Measurements from ENCODE around the gene HTD2. TPM values are rescaled to one million over a fixed set of nuclear protein-coding genes. Genes with fewer than 3 reads are reported as not detected.

The HTD2 gene
- total RNA-seq (10 to 100 TPM in 2 of 7 donors, 1 to 10 TPM in 5; 7.3 to 12.0 (median 9.1) TPM), polyA plus RNA-seq (10 to 100 TPM in 1 of 2 donors, 1 to 10 TPM in 1; 9.2 to 11.3 TPM)
- long read RNA-seq, donor 1, transcript HTD2-206 (5 exons, 1,378 nt): minor isoform, 19 of 83 reads
- long read RNA-seq, donor 1, transcript HTD2-201 (5 exons, 1,508 nt): major isoform, 61 of 83 reads
- long read RNA-seq, donor 1, partial matches to known transcripts: 1 of 83 reads
- long read RNA-seq, donor 1, other reads (novel, unspliced or antisense): 1 of 83 reads
- long read RNA-seq, donor 2, transcript HTD2-201 (5 exons, 1,508 nt): major isoform, 6 of 10 reads
- long read RNA-seq, donor 2, partial matches to known transcripts: 0 of 10 reads
- long read RNA-seq, donor 2, other reads (novel, unspliced or antisense): 0 of 10 reads
- long read RNA-seq, donor 3, transcript HTD2-201 (5 exons, 1,508 nt): major isoform, 15 of 20 reads
- long read RNA-seq, donor 3, partial matches to known transcripts: 1 of 20 reads
- long read RNA-seq, donor 3, other reads (novel, unspliced or antisense): 1 of 20 reads

DNA sequence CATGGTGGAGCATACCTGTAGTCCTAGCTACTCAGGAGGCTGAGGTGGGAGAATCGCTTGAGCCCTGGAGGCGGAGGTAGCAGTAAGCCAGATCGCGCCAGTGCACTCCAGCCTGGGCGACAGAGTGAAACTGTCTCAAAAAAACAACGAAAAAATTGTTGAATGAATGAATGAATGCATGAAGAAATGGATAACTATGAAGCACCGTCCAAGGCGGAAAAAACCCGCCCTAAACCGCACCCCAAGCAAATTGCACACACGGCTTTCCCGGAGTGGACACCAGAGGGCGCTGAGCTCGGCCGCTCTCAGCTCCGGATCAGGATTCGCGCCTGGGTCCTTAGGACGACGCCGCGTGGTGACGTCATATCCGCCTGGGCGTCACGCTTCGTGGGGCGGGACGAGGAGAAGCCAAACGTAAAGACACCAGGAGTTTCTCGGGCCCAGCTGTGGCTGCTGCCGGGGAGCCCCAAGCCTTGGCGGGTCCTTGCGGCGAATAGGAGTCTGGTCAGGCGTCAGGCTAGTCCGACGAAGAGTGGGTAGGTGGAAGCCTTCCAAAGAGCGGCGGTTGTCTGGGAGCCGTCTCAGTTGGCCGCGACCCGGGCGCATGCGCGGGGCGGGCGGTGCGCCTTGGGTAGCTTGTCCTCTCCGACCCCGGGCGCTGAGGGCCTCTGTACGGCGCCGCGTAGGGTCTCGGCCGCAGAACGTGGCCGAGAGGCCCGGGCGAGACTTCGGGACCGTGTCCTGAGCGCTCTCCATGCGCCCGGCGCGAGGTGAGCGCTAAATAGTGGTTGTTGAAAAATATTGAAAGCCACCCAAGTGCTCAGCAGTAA is at the start of gene HTD2, which contains the start of gene RPP14:
Gene HTD2 (plus strand): TSS at position 639 of the 830 bp plus-strand sequence. CDS start 11,094 bp downstream, outside the sequence.
Gene RPP14 (plus strand): TSS at position 364 of the 830 bp plus-strand sequence. CDS start 4,085 bp downstream, outside the sequence.
- Histone ChIP-seq H3K27ac (peak within 1 kb of the TSS; percentile 92 to 99), H3K4me3 (peak within 1 kb of the TSS; percentile 77), H3K27me3 (no peaks in the 10 kb centered on the region), H3K36me3 (no peaks in the 10 kb centered on the region), H3K4me1 (ENCODE audit: insufficient read depth) (peaks cover 10% of the 10 kb centered on the region), H3K9me3 (no peaks in the 10 kb centered on the region)
- 4 to 5% (median 4%) methylated on average over 71 of the region's 71 CpGs for WGBS, 3 donors
- intact Hi-C loops (cut with DNase I): loop anchor here in 3 of 4 donors (5.0 to 10.0 kb wide), 3 partner anchors 69 to 226 kb away; partner anchors contain the start of gene ABHD6 (in 2 of the 3)
- TF ChIP-seq, protein P1, sequence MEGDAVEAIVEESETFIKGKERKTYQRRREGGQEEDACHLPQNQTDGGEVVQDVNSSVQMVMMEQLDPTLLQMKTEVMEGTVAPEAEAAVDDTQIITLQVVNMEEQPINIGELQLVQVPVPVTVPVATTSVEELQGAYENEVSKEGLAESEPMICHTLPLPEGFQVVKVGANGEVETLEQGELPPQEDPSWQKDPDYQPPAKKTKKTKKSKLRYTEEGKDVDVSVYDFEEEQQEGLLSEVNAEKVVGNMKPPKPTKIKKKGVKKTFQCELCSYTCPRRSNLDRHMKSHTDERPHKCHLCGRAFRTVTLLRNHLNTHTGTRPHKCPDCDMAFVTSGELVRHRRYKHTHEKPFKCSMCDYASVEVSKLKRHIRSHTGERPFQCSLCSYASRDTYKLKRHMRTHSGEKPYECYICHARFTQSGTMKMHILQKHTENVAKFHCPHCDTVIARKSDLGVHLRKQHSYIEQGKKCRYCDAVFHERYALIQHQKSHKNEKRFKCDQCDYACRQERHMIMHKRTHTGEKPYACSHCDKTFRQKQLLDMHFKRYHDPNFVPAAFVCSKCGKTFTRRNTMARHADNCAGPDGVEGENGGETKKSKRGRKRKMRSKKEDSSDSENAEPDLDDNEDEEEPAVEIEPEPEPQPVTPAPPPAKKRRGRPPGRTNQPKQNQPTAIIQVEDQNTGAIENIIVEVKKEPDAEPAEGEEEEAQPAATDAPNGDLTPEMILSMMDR (IDR thresholded peaks at IDR 0.05): peak; percentile 92 to 98 (median 97)
- TF ChIP-seq POLR2A (IDR thresholded peaks at IDR 0.05) (peak; percentile 71), EP300 (IDR thresholded peaks at IDR 0.05) (no peak)
- peak; percentile 99 for DNase-seq

DNA sequence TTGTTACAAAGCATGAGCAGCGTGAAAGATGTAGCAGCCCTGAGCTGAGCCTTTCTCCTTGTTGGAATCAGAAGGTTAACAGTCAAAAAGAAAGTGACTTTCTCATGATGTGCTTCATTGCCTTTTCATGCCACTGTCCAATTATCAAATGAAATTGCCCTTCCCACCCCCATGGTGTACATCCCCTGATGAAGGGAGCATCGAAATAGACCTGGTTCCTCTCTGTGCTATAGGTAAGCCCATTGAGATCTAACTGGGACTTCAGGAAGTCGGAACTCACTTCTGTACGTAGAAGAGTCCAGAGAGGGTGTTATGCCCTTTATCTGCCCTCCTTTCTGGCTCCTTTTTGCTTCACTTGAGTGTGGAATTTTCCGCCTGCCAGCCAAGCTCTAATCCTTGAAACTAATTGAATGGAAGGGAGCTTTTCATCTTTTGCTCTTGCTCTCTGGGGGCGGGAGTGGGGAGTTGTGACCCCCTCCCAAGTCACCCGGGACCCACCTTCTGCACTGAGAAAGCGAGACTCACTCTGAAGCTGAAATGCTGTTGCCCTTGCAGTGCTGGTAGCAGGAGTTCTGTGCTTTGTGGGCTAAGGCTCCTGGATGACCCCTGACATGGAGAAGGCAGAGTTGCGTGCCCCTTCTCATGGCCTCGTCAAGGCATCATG is 47.8 kb upstream of the HTD2 start:
- no peak for DNase-seq
- Histone ChIP-seq H3K9me3 (no peaks in the 10 kb centered on the region), H3K4me1 (ENCODE audit: insufficient read depth) (no peaks in the 10 kb centered on the region), H3K4me3 (no peak overlapping the region), H3K27ac (no peak overlapping the region), H3K27me3 (no peaks in the 10 kb centered on the region), H3K36me3 (no peaks in the 10 kb centered on the region)
- 92 to 94% (median 93%) methylated on average over 10 of the region's 10 CpGs for WGBS, 3 donors
- TF ChIP-seq EP300 (IDR thresholded peaks at IDR 0.05): no peak
- TF ChIP-seq POLR2A (IDR thresholded peaks at IDR 0.05): no peak
- TF ChIP-seq, protein P1 (IDR thresholded peaks at IDR 0.05): no peak
- intact Hi-C loops (cut with DNase I): no loop called here

DNA sequence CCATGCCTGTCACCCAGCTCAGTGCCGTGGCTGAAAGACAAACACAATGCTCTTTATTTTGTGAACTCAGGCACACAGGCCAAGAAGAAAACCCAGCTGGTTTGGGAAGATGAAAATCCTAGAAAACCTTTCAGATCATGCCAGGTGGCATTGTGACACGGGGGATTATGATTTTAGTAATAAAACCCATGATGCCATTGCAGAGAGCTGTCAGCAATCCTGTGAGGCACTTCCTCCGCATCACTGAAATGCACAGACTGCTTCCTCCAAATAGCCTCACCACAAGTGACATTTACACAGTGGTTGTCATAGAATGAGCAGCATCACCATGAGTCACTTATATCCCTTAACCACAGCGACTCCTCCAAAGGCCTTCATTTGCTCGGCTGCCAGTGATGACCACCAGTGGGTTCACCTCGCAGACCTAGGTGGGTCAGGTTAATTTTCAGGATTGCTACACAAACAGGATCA is 46.0 kb upstream of the HTD2 start:
- WGBS, 3 donors: 91 to 94% (median 93%) methylated on average over 6 of the region's 6 CpGs
- H3K27me3 ChIP-seq: no peaks in the 10 kb centered on the region

More for the DNA sequence above, 46.0 kb upstream of the HTD2 start:
- intact Hi-C loops (cut with DNase I): no loop called here
- DNase-seq: no peak
- Histone ChIP-seq H3K4me1 (ENCODE audit: insufficient read depth) (no peaks in the 10 kb centered on the region), H3K9me3 (no peaks in the 10 kb centered on the region), H3K36me3 (no peaks in the 10 kb centered on the region), H3K27ac (no peak overlapping the region), H3K4me3 (no peak overlapping the region)
- TF ChIP-seq EP300 (IDR thresholded peaks at IDR 0.05): no peak
- TF ChIP-seq POLR2A (IDR thresholded peaks at IDR 0.05): no peak
- TF ChIP-seq, protein P1 (IDR thresholded peaks at IDR 0.05): no peak
